ENCODE measurements around the gene TCEA2. TPM values are rescaled to one million over a fixed set of nuclear protein-coding genes. Genes with fewer than 3 reads are reported as not detected.

Gene TCEA2
- total and polyA plus RNA-seq, 2 of the 13 experiments (the other 11 are each of a cell fraction or from before 2014, with no cell fraction given), result 28.1 to 33.7 TPM

DNA sequence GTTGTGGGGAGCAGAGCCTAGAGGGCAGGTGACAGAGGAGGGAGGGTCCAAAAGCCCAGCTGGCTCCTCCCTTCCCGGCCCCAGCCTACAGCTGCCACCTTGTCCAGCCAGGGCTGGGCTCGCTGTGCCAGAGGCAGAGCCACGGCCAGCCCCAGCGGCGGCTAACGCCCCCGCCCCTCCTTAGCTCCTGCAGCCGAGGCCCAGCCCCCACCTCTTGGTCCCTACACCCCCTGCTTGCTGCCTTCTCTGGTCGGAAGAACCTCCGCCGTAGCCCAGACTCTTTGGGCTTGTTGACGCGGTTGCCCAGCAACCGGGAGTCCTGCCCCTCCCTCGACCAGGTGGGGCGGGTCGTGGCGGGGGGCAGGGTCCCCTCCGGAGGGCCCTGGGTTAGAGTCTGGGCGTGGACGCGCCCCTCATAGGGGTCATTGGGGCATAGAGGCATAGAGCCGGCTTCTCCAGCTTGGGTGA lies 21.7 kb downstream of the TCEA2 start (continued):
- TF ChIP-seq, protein P1, sequence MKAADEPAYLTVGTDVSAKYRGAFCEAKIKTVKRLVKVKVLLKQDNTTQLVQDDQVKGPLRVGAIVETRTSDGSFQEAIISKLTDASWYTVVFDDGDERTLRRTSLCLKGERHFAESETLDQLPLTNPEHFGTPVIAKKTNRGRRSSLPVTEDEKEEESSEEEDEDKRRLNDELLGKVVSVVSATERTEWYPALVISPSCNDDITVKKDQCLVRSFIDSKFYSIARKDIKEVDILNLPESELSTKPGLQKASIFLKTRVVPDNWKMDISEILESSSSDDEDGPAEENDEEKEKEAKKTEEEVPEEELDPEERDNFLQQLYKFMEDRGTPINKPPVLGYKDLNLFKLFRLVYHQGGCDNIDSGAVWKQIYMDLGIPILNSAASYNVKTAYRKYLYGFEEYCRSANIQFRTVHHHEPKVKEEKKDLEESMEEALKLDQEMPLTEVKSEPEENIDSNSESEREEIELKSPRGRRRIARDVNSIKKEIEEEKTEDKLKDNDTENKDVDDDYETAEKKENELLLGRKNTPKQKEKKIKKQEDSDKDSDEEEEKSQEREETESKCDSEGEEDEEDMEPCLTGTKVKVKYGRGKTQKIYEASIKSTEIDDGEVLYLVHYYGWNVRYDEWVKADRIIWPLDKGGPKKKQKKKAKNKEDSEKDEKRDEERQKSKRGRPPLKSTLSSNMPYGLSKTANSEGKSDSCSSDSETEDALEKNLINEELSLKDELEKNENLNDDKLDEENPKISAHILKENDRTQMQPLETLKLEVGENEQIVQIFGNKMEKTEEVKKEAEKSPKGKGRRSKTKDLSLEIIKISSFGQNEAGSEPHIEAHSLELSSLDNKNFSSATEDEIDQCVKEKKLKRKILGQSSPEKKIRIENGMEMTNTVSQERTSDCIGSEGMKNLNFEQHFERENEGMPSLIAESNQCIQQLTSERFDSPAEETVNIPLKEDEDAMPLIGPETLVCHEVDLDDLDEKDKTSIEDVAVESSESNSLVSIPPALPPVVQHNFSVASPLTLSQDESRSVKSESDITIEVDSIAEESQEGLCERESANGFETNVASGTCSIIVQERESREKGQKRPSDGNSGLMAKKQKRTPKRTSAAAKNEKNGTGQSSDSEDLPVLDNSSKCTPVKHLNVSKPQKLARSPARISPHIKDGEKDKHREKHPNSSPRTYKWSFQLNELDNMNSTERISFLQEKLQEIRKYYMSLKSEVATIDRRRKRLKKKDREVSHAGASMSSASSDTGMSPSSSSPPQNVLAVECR (CRISPR knock-in tag; IDR thresholded peaks at IDR 0.05; ENCODE audit: borderline replicate concordance), result no peak
- 0 out of 2 replicates have a peak, but pooled peaks have one; percentile 19 for TF ChIP-seq SP4 (CRISPR knock-in tag; IDR thresholded peaks at IDR 0.05)
- TF ChIP-seq, protein P2, sequence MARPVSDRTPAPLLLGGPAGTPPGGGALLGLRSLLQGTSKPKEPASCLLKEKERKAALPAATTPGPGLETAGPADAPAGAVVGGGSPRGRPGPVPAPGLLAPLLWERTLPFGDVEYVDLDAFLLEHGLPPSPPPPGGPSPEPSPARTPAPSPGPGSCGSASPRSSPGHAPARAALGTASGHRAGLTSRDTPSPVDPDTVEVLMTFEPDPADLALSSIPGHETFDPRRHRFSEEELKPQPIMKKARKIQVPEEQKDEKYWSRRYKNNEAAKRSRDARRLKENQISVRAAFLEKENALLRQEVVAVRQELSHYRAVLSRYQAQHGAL (CRISPR knock-in tag; IDR thresholded peaks at IDR 0.05; ENCODE audit: not compliant biosample characterization), result no peak
- TF ChIP-seq, protein P3, sequence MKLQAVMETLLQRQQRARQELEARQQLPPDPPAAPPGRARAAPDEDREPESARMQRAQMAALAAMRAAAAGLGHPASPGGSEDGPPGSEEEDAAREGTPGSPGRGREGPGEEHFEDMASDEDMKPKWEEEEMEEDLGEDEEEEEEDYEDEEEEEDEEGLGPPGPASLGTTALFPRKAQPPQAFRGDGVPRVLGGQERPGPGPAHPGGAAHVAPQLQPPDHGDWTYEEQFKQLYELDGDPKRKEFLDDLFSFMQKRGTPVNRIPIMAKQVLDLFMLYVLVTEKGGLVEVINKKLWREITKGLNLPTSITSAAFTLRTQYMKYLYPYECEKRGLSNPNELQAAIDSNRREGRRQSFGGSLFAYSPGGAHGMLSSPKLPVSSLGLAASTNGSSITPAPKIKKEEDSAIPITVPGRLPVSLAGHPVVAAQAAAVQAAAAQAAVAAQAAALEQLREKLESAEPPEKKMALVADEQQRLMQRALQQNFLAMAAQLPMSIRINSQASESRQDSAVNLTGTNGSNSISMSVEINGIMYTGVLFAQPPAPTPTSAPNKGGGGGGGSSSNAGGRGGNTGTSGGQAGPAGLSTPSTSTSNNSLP (IDR thresholded peaks at IDR 0.05; ENCODE audit: low read depth, low read length), result no peak
- no peak for TF ChIP-seq KLF16 (CRISPR knock-in tag; IDR thresholded peaks at IDR 0.05)
- no peak for TF ChIP-seq MAZ (IDR thresholded peaks at IDR 0.05; ENCODE audit: borderline replicate concordance, low read depth, low read length)
- TF ChIP-seq MAZ (CRISPR knock-in tag; IDR thresholded peaks at IDR 0.05; ENCODE audit: low read depth), result no peak
- TF ChIP-seq CBX5 (CRISPR knock-in tag; IDR thresholded peaks at IDR 0.05; ENCODE audit: borderline replicate concordance), result no peak; the same call in 1 of the 2 replicates
- TF ChIP-seq STAG1 (CRISPR knock-in tag; IDR thresholded peaks at IDR 0.05), result no peak
- TF ChIP-seq, protein P4, sequence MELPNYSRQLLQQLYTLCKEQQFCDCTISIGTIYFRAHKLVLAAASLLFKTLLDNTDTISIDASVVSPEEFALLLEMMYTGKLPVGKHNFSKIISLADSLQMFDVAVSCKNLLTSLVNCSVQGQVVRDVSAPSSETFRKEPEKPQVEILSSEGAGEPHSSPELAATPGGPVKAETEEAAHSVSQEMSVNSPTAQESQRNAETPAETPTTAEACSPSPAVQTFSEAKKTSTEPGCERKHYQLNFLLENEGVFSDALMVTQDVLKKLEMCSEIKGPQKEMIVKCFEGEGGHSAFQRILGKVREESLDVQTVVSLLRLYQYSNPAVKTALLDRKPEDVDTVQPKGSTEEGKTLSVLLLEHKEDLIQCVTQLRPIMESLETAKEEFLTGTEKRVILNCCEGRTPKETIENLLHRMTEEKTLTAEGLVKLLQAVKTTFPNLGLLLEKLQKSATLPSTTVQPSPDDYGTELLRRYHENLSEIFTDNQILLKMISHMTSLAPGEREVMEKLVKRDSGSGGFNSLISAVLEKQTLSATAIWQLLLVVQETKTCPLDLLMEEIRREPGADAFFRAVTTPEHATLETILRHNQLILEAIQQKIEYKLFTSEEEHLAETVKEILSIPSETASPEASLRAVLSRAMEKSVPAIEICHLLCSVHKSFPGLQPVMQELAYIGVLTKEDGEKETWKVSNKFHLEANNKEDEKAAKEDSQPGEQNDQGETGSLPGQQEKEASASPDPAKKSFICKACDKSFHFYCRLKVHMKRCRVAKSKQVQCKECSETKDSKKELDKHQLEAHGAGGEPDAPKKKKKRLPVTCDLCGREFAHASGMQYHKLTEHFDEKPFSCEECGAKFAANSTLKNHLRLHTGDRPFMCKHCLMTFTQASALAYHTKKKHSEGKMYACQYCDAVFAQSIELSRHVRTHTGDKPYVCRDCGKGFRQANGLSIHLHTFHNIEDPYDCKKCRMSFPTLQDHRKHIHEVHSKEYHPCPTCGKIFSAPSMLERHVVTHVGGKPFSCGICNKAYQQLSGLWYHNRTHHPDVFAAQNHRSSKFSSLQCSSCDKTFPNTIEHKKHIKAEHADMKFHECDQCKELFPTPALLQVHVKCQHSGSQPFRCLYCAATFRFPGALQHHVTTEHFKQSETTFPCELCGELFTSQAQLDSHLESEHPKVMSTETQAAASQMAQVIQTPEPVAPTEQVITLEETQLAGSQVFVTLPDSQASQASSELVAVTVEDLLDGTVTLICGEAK (IDR thresholded peaks at IDR 0.05), result no peak
- TF ChIP-seq, protein P4 (CRISPR knock-in tag; IDR thresholded peaks at IDR 0.05), result no peak
- no peak for TF ChIP-seq ZFYVE20 (CRISPR knock-in tag; IDR thresholded peaks at IDR 0.05; ENCODE audit: borderline replicate concordance, low read depth)
- TF ChIP-seq ZNF234 (CRISPR knock-in tag; conservative IDR thresholded peaks at IDR 0.05), result no peak
- TF ChIP-seq ZNF121 (CRISPR knock-in tag; IDR thresholded peaks at IDR 0.05), result no peak
